GM12878 (cell line): ENCODE measurements around the gene GRXCR2. TPM values are rescaled to one million over a fixed set of nuclear protein-coding genes. Genes with fewer than 3 reads are reported as not detected.

ENCODE experiments used
- ATAC-seq: fragments of 200-7000 bp; cut with Tn5 transposase; 3 replicates; pipeline ENCODE4 v1.9.1; 2020; ENCODE audit warnings: mild to moderate bottlenecking, moderate library complexity
- BruUV-seq: library from RNA; stranded (reverse); fragments of 400-500 nt; replicated peaks from 2 replicates; lab custom pipeline; 2021; lab: Mats Ljungman, UMichigan
- CTCF ChIA-PET: fragments of 300-600 bp; sonication (Branson Sonifier 250); formaldehyde crosslinking; extraction: SDS; loops from one replicate; lab custom pipeline; 2021; ENCODE audit warnings: inconsistent platforms; lab: Yijun Ruan, JAX
- POLR2A ChIA-PET: fragments of 350-600 bp; formaldehyde crosslinking; extraction: SDS; loops from one replicate; lab custom pipeline; 2021; ENCODE audit warnings: inconsistent platforms; lab: Charles Lee
- RAD21 ChIA-PET: fragments of 300-600 bp; sonication (Branson Sonifier 250); formaldehyde crosslinking; loops from one replicate; lab custom pipeline; 2023; ENCODE audit warnings: antibody characterized with exemption; ENCODE audit not compliant: unreplicated experiment; lab: Charles Lee
- SMC1A ChIA-PET: fragments of 300-600 bp; sonication (Branson Sonifier 250); formaldehyde crosslinking; loops from one replicate; lab custom pipeline; 2023; ENCODE audit not compliant: unreplicated experiment, uncharacterized antibody; lab: Charles Lee
- DNase-seq: peaks from one replicate; pipeline ENCODE4 v3.0.0-alpha.2; 2011; ENCODE audit warnings: low read depth, low spot score
- FAIRE-seq: peaks from 3 replicates; lab custom pipeline; 2011; peaks lifted over from hg19 to GRCh38; lab: Jason Lieb, UNC
- H2AFZ ChIP-seq: 2 replicates; pipeline ENCODE4 v1.6.0; 2011; ENCODE audit warnings: low read depth, low read length, control low read depth; ENCODE audit not compliant: control insufficient read depth
- H3K27ac ChIP-seq: 2 replicates; pipeline ENCODE4 v1.5.1; 2011; ENCODE audit warnings: control low read depth; ENCODE audit not compliant: control insufficient read depth, insufficient read depth
- H3K27me3 ChIP-seq, 2 experiments: replicated peaks in 1 of 2; 2 replicates each; pipeline versions ENCODE4 v1.6.0 to v1.6.1; 2011; ENCODE audit warnings: low read length in 1 of 2; ENCODE audit not compliant: control insufficient read depth in 2 of 2, insufficient read depth in 2 of 2
- H3K36me3 ChIP-seq, 2 experiments: 2 replicates each; pipeline ENCODE4 v1.5.1; 2011; ENCODE audit warnings: low read length in 1 of 2; ENCODE audit not compliant: control insufficient read depth in 2 of 2, insufficient read depth in 2 of 2
- H3K4me1 ChIP-seq: 2 replicates; pipeline ENCODE4 v1.6.1; 2011; ENCODE audit warnings: mild to moderate bottlenecking, low read length, moderate library complexity, mixed read lengths; ENCODE audit not compliant: control insufficient read depth, insufficient read depth
- H3K4me2 ChIP-seq: 2 replicates; pipeline ENCODE4 v1.6.0; 2011; ENCODE audit warnings: control low read depth; ENCODE audit not compliant: control insufficient read depth, insufficient read depth
- H3K4me3 ChIP-seq: fragments of 200-600 bp; sonication (generic); 2 replicates; pipeline ENCODE4 v1.5.1; 2016
- H3K79me2 ChIP-seq: 2 replicates; pipeline ENCODE4 v1.6.0; 2011; ENCODE audit warnings: low read length; ENCODE audit not compliant: control insufficient read depth, insufficient read depth
- H3K9ac ChIP-seq: 2 replicates; pipeline ENCODE4 v1.8.0; 2011; ENCODE audit warnings: low read length, control low read depth, mixed read lengths; ENCODE audit not compliant: control insufficient read depth, insufficient read depth
- H3K9me3 ChIP-seq: replicated peaks from 3 replicates; pipeline ENCODE4 v1.5.1; 2011; ENCODE audit warnings: mild to moderate bottlenecking, low read length; ENCODE audit not compliant: control insufficient read depth, insufficient read depth
- H4K20me1 ChIP-seq: 2 replicates; pipeline ENCODE4 v1.6.0; 2011; ENCODE audit not compliant: control insufficient read depth, insufficient read depth
- BMI1 ChIP-seq: fragments of 450-650 bp; IDR thresholded peaks from 2 replicates; pipeline ENCODE4 v1.6.1; 2016; ENCODE audit warnings: mild to moderate bottlenecking, moderate library complexity, borderline replicate concordance
- CBX3 ChIP-seq: fragments of 200-600 bp; sonication (generic); IDR thresholded peaks from 2 replicates; pipeline ENCODE4 v1.6.1; 2016; ENCODE audit warnings: low read depth, borderline replicate concordance
- CEBPZ ChIP-seq: fragments of 150-350 bp; IDR thresholded peaks from 2 replicates; pipeline ENCODE4 v1.6.1; 2016; ENCODE audit warnings: low read depth, low read length
- CHD1 ChIP-seq: IDR thresholded peaks from 2 replicates; pipeline ENCODE4 v1.6.1; 2012; ENCODE audit warnings: low read depth, low read length, improper control_type of control experiment
- E2F4 ChIP-seq: IDR thresholded peaks from 2 replicates; pipeline ENCODE4 v1.6.1; 2012; ENCODE audit warnings: low read depth, low read length, improper control_type of control experiment
- IRF4 ChIP-seq: IDR thresholded peaks from 2 replicates; pipeline ENCODE4 v1.6.1; 2011; ENCODE audit warnings: low read depth, low read length
- JUNB ChIP-seq: IDR thresholded peaks from 2 replicates; pipeline ENCODE4 v1.6.1; 2016; ENCODE audit warnings: antibody characterized with exemption, mild to moderate bottlenecking
- KAT2A ChIP-seq: conservative IDR thresholded peaks from 2 replicates; pipeline ENCODE4 v1.6.1; 2011; ENCODE audit warnings: low read depth, low read length; ENCODE audit not compliant: control insufficient read depth
- NFYA ChIP-seq: IDR thresholded peaks from 2 replicates; pipeline ENCODE4 v1.6.1; 2011; ENCODE audit warnings: low read depth, mild to moderate bottlenecking, low read length, improper control_type of control experiment, borderline replicate concordance
- NR2C1 ChIP-seq: fragments of 450-650 bp; IDR thresholded peaks from 2 replicates; pipeline ENCODE4 v1.6.1; 2017; ENCODE audit warnings: antibody characterized with exemption, mild to moderate bottlenecking, moderate library complexity
- RELA ChIP-seq: fragments of 450-650 bp; IDR thresholded peaks from 2 replicates; pipeline ENCODE4 v1.8.0; 2014; ENCODE audit warnings: borderline replicate concordance; ENCODE audit not compliant: partially characterized antibody
- SMARCA5 ChIP-seq: fragments of 450-650 bp; IDR thresholded peaks from 2 replicates; pipeline ENCODE4 v1.6.1; 2017; ENCODE audit warnings: mild to moderate bottlenecking
- SMC3 ChIP-seq: IDR thresholded peaks from 2 replicates; pipeline ENCODE4 v1.6.1; 2011; ENCODE audit warnings: low read length, improper control_type of control experiment, borderline replicate concordance
- SREBF2 ChIP-seq: IDR thresholded peaks from 2 replicates; pipeline ENCODE4 v1.6.1; 2012; ENCODE audit warnings: mild to moderate bottlenecking, low read length
- TARDBP ChIP-seq: IDR thresholded peaks from 2 replicates; pipeline ENCODE4 v1.6.1; 2016; ENCODE audit warnings: borderline replicate concordance
- ZNF217 ChIP-seq: fragments of 450-650 bp; IDR thresholded peaks from 2 replicates; pipeline ENCODE4 v1.6.1; 2017; ENCODE audit warnings: antibody characterized with exemption, mild to moderate bottlenecking
- ZZZ3 ChIP-seq: IDR thresholded peaks from 2 replicates; pipeline ENCODE4 v1.6.1; 2011; ENCODE audit warnings: low read depth; ENCODE audit not compliant: control insufficient read depth, insufficient read length
- WGBS: methylation state at CpG from one replicate; pipeline ENCODE4 v1.1.6; 2016; ENCODE audit warnings: low lambda C conversion rate; ENCODE audit not compliant: insufficient replicate concordance, insufficient coverage; ENCODE audit errors: missing lambda C conversion rate; 5-methylcytosine and 5-hydroxymethylcytosine counted together
- in situ Hi-C: fragments of 300-500 bp; cut with MboI; formaldehyde crosslinking; loops from 9 replicates; pipeline ENCODE4 v1.14.3; 2018; ENCODE audit warnings: mixed read lengths
- intact Hi-C: fragments of 100-400 bp; cut with micrococcal nuclease; formaldehyde crosslinking; loops from one replicate; pipeline ENCODE4 v1.14.2; 2022; ENCODE audit not compliant: unreplicated experiment
- polyA plus RNA-seq, 11 experiments: library from polyadenylated mRNA; depleted of rRNA in 4 of 11; unstranded in 6 of 11; stranded (reverse) in 5 of 11; fragments of >200 nt; fragmentation: Nextera tagmentation in 4 of 11; fragmentation: Illumina TruSeq in 1 of 11; extraction: Ambion mirVana in 4 of 11; extraction: Trizol in 1 of 11; gene quantifications; 1 replicate in 1 of 11; 2 replicates in 10 of 11; pipeline versions ENCODE4 v1.2.1 to v1.2.3, GENCODE V29; 2011 to 2016; ENCODE audit warnings: inconsistent platforms in 2 of 11, missing spikeins in 2 of 11, low read depth in 1 of 11
- total RNA-seq, 4 experiments: library from RNA; depleted of rRNA in 3 of 4; stranded (reverse); fragments of >200 nt in 3 of 4; fragmentation: Illumina TruSeq in 1 of 4; extraction: Trizol in 1 of 4; gene quantifications; 2 replicates each; pipeline versions ENCODE4 v1.2.1 to v1.2.3, GENCODE V29; 2013 to 2021

The GRXCR2 gene
- total and polyA plus RNA-seq, 10 of the 15 experiments (the other 5 are each of a cell fraction or from before 2014, with no cell fraction given), result not detected

- Histone ChIP-seq H4K20me1 (no peaks in the 10 kb centered on the region), H3K79me2 (no peaks in the 10 kb centered on the region), H3K27ac (no peak overlapping the region)
- intact Hi-C loops, result no loop called here
- BruUV-seq, result no TSS peak
- no peak for FAIRE-seq
- CTCF ChIA-PET, result interaction anchor here (0.6 to 5.5 kb wide), 8 partner anchors 10 to 1622 kb away, joined by 3 to 45 read pairs (median 7); no protein-coding TSS in a partner anchor
- TF ChIP-seq RELA, result no peak
- TF ChIP-seq TARDBP, result no peak
- no peak for TF ChIP-seq NFYA
- TF ChIP-seq JUNB, result no peak
- no peak for TF ChIP-seq NR2C1
- TF ChIP-seq CEBPZ, result no peak
- no peak for TF ChIP-seq ZNF217
- no peak for TF ChIP-seq CHD1
- TF ChIP-seq SREBF2, result no peak
- TF ChIP-seq E2F4, result no peak
- no peak for TF ChIP-seq CBX3
- no peak for TF ChIP-seq SMARCA5
- no peak for TF ChIP-seq BMI1
- no peak for TF ChIP-seq IRF4
- TF ChIP-seq ZZZ3, result no peak
- no peak for TF ChIP-seq KAT2A
- no peak for TF ChIP-seq SMC3
- TF ChIP-seq, all 136 proteins: peak for 0
- Histone ChIP-seq H3K9me3 (no peaks in the 10 kb centered on the region), H3K27me3 (no peaks in the 10 kb centered on the region), H3K4me1 (no peaks in the 10 kb centered on the region), H3K4me2 (no peak overlapping the region), H2AFZ (no peak overlapping the region), H3K9ac (no peak overlapping the region), H3K4me3 (no peak overlapping the region), H3K36me3 (no peaks in the 10 kb centered on the region)
- RAD21 ChIA-PET, result interaction anchor here (1.6 to 1.9 kb wide), 2 partner anchors 147 to 304 kb away, joined by 5 to 6 read pairs; no protein-coding TSS in a partner anchor
- in situ Hi-C loops, result loop anchor here (5.0 kb wide), 1 partner anchor 1625 kb away; no protein-coding TSS in a partner anchor
- DNase-seq, result no peak
- SMC1A ChIA-PET, result interaction anchor here (1.1 to 2.6 kb wide), 6 partner anchors 11 to 1623 kb away, joined by 3 to 12 read pairs (median 4); no protein-coding TSS in a partner anchor
- POLR2A ChIA-PET, result no interaction called here
- WGBS, result 21% methylated on average over 8 of the region's 8 CpGs
- no peak for ATAC-seq
Observed at GRCh38 chr5:145826895-145827674, 45.7 kb downstream of the GRXCR2 start.
